Heart right ventricle (tissue), 16 donors: ENCODE data around the gene KCNAB3. TPM values are rescaled to one million over a fixed set of nuclear protein-coding genes. Genes with fewer than 3 reads are reported as not detected.
A peak's percentile ranks its signal among the peaks of the same experiment; 100 is the strongest.
"Not testable (repeated sequence)": the region's sequence is repeated elsewhere in the genome, so short reads cannot be mapped to it uniquely, and the experiment has no call there.

Experiments
- ATAC-seq, 8 donors: fragments of 200-7000 bp; cut with Tn5 transposase; one replicate each; pipeline ENCODE4 v1.9.1; 2020; ENCODE audit warnings: mild to moderate bottlenecking in 8 of 8, moderate library complexity in 8 of 8, moderate number of reproducible peaks in 1 of 8
- DNase-seq, 2 donors: peaks; one replicate each; pipeline ENCODE4 v3.0.0-alpha.2; 2020
- H3K27ac ChIP-seq, 10 donors: fragments of 200-600 bp; sonication (generic) in 2 of 10; one replicate each; pipeline versions ENCODE4 v1.5.0 to v1.8.0; 2020 to 2022; ENCODE audit warnings: mild to moderate bottlenecking in 3 of 10
- H3K27me3 ChIP-seq, 7 donors: fragments of 200-600 bp; one replicate each; pipeline ENCODE4 v1.8.0; 2021 to 2022; ENCODE audit warnings: mild to moderate bottlenecking in 2 of 7
- H3K36me3 ChIP-seq, 9 donors: fragments of 200-600 bp; sonication (generic) in 1 of 9; one replicate each; pipeline versions ENCODE4 v1.5.0 to v1.8.0; 2020 to 2022; ENCODE audit warnings: mild to moderate bottlenecking in 2 of 9
- H3K4me1 ChIP-seq, 9 donors: fragments of 200-600 bp; sonication (generic) in 1 of 9; one replicate each; pipeline versions ENCODE4 v1.5.0 to v1.8.0; 2020 to 2022; ENCODE audit warnings: mild to moderate bottlenecking in 4 of 9
- H3K4me3 ChIP-seq, 10 donors: fragments of 200-600 bp; sonication (generic) in 2 of 10; one replicate each; pipeline versions ENCODE4 v1.5.0 to v1.8.0; 2020 to 2022; ENCODE audit warnings: mild to moderate bottlenecking in 7 of 10, moderate library complexity in 2 of 10
- H3K9me3 ChIP-seq, 11 donors: fragments of 200-600 bp in 10 of 11; sonication (generic) in 2 of 11; one replicate each; pipeline versions ENCODE4 v1.5.0 to v1.8.0; 2013 to 2022; ENCODE audit warnings: mild to moderate bottlenecking in 2 of 11, control low read depth in 1 of 11, moderate library complexity in 1 of 11
- CTCF ChIP-seq, 9 donors: fragments of 200-600 bp; sonication (generic) in 2 of 9; IDR thresholded peaks; one replicate each; pipeline versions ENCODE4 v1.5.0 to v1.8.0; 2021 to 2022; ENCODE audit warnings: antibody characterized with exemption in 9 of 9, mild to moderate bottlenecking in 5 of 9, moderate library complexity in 1 of 9
- WGBS, 2 donors: extraction: QIAGEN DNeasy Blood & Tissue Kit; methylation state at CpG; one replicate each; pipeline ENCODE4 v1.1.7; 2013; ENCODE audit warnings: inconsistent platforms in 1 of 2; 5-methylcytosine and 5-hydroxymethylcytosine counted together
- intact Hi-C, 10 donors: fragments of 100-400 bp; cut with DNase I; formaldehyde crosslinking; loops; one replicate each; pipeline versions ENCODE4 v1.11.1 to v1.14.2; 2022
- polyA plus RNA-seq, 2 donors: library from polyadenylated mRNA; stranded (reverse); fragments of 200-250 nt; gene quantifications; one replicate each; pipeline ENCODE4 v1.2.3, GENCODE V29; 2013
- total RNA-seq, 10 donors: library from RNA; stranded (reverse); fragmentation: NEBNext Ultra II Directional in 3 of 10; extraction: Animal tissue kit (Norgen Biotek cat#: 25700) in 3 of 10; gene quantifications; one replicate each; pipeline versions ENCODE4 v1.2.1 to v1.2.4, GENCODE V29; 2021 to 2023
- donor health status: Arrhythmogenic right ventricular cardiomyopathy.
- donor health status: ischemic (EF 13 %, LVEDD 7.1; RV severe dilation, severe dysfunction).
- donor health status: healthy with polysubstance abuse.
- donor health status: DM: no; HTN: yes; CAD: no.
- donor health status: DM: no; HTN: no; CAD: no.
- donor health status: ischemic (EF 25% LVEDD 6.9; RV normal size, moderate dysfunction).
- donor health status: ischemic (EF 25% LVEDD 5.7; RV mildly dilated, moderate dysfunction).
- donor health status: healthy.
- donor health status: DM: yes; HTN: yes; CAD: no.
- donor health status: Ischemic cardiomyopathy.
- donor health status: ischemic (EF 35%, LVEDD 5.7; RV mildly dilated, moderate dysfunction).
- donor health status: nonischemic (EF 11% LVEDD 7.7; RV severe dilation, severe dysfunction).
- donor health status: DM: yes; HTN: yes; CAD: no.
- donor health status: PGD.
- donor health status: ischemic (EF 29% LVEDD 5.4; RV normal size, mild dysfunction).
- donor health status: nonischemic (EF 23%, LVEDD 6.1; RV moderate dilation, normal function).

The KCNAB3 gene
- total and polyA plus RNA-seq, 12 donors = 0.11 to 1.5 (median 0.39) TPM

- Histone ChIP-seq H3K27me3 (peaks cover 0 to 4% (median 0%) of the 10 kb centered on the region in 7 donors), H3K9me3 (no peaks in the 10 kb centered on the region), H3K4me3 (no peak overlapping the region), H3K27ac (no peak overlapping the region), H3K36me3 (no peaks in the 10 kb centered on the region), H3K4me1 (peaks cover 0 to 5% (median 3%) of the 10 kb centered on the region in 9 donors)
- DNase-seq = no peak
- WGBS, 2 donors = 47 to 48% methylated on average over 2 of the region's 2 CpGs
- no peak for ATAC-seq
- intact Hi-C loops = no loop called here
- TF ChIP-seq CTCF (IDR thresholded peaks at IDR 0.05) = no peak
Measured at GRCh38 chr17:7961421-7961820, 31.8 kb upstream of the KCNAB3 start.

- H3K27ac ChIP-seq = no peak overlapping the region
- WGBS, 2 donors = 91 to 97% methylated on average over 9 of the region's 9 CpGs
- H3K27me3 ChIP-seq = peaks cover 0 to 4% (median 0%) of the 10 kb centered on the region in 7 donors
- intact Hi-C loops = no loop called here
- DNase-seq = no peak
- no peaks in the 10 kb centered on the region for H3K36me3 ChIP-seq
- H3K4me3 ChIP-seq = no peak overlapping the region
- no peaks in the 10 kb centered on the region for H3K9me3 ChIP-seq
- ATAC-seq = no peak
- H3K4me1 ChIP-seq = peaks cover 0 to 21% (median 11%) of the 10 kb centered on the region in 9 donors
- TF ChIP-seq CTCF (IDR thresholded peaks at IDR 0.05) = no peak
Measured at GRCh38 chr17:7959503-7960253, 30.0 kb upstream of the KCNAB3 start.

- peaks cover 0 to 4% (median 0%) of the 10 kb centered on the region in 7 donors for H3K27me3 ChIP-seq
- peak; percentile 75 to 96 (median 91) for ATAC-seq
- H3K4me3 ChIP-seq = no peak overlapping the region
- intact Hi-C loops = no loop called here
- 53 to 56% methylated on average over 11 of the region's 11 CpGs for WGBS, 2 donors
- no peak for TF ChIP-seq CTCF (IDR thresholded peaks at IDR 0.05)
- H3K9me3 ChIP-seq = no peaks in the 10 kb centered on the region
- peaks cover 0 to 21% (median 11%) of the 10 kb centered on the region in 9 donors for H3K4me1 ChIP-seq
- no peaks in the 10 kb centered on the region for H3K36me3 ChIP-seq
- DNase-seq = peak; percentile 62 to 69
- H3K27ac ChIP-seq = peak overlapping the region in 2 of 10 donors; percentile 44 to 47
Measured at GRCh38 chr17:7956228-7956965, 26.7 kb upstream of the KCNAB3 start.

- ATAC-seq (peak; percentile 56 to 82 (median 71)), DNase-seq (peak in 1 of 2 donors; percentile 21)
- no peak for TF ChIP-seq CTCF (IDR thresholded peaks at IDR 0.05)
- Histone ChIP-seq H3K9me3 (no peaks in the 10 kb centered on the region), H3K27me3 (peaks cover 0 to 4% (median 0%) of the 10 kb centered on the region in 7 donors), H3K4me1 (peaks cover 0 to 21% (median 11%) of the 10 kb centered on the region in 9 donors), H3K36me3 (no peaks in the 10 kb centered on the region), H3K4me3 (no peak overlapping the region), H3K27ac (peak overlapping the region in 2 of 10 donors; percentile 44 to 47)
- intact Hi-C loops = no loop called here
- 43 to 55% methylated on average over 13 of the region's 13 CpGs for WGBS, 2 donors
Measured at GRCh38 chr17:7955414-7956227, 26.0 kb upstream of the KCNAB3 start.

GRCh38 chr17:7953266-7953665, 23.6 kb upstream of the KCNAB3 start:
- peaks cover 0 to 21% (median 11%) of the 10 kb centered on the region in 9 donors for H3K4me1 ChIP-seq
- H3K4me3 ChIP-seq, H3K27ac ChIP-seq, H3K9me3 ChIP-seq, intact Hi-C loops, H3K27me3 ChIP-seq, DNase-seq, ATAC-seq: not testable (repeated sequence)
- peaks cover 0 to 23% (median 12%) of the 10 kb centered on the region in 9 donors for H3K36me3 ChIP-seq
- 96 to 98% methylated on average over 13 of the region's 13 CpGs for WGBS, 2 donors
